Measurements from ENCODE around the gene ZNF783. TPM values are rescaled to one million over a fixed set of nuclear protein-coding genes. Genes with fewer than 3 reads are reported as not detected.
"Not testable (repeated sequence)": the region's sequence is repeated elsewhere in the genome, so short reads cannot be mapped to it uniquely, and the experiment has no call there.

Gene ZNF783
- total RNA-seq, result 10 to 100 TPM; 24.0 to 28.5 (median 24.5) TPM

GRCh38 chr7:149261829-149262617, at the start of gene ZNF783:
TSS of gene ZNF783 (plus strand) at chr7:149262196. CDS start at chr7:149262334, 138 bp downstream.
- ATAC-seq (peak; percentile 91 to 94), DNase-seq (peak; percentile 85)
- Mint-ChIP-seq H3K27me3 (ENCODE audit: low read depth) (no peaks in the 10 kb centered on the region), H3K9me3 (no peaks in the 10 kb centered on the region), H3K4me1 (ENCODE audit: low read depth) (peaks cover 40% of the 10 kb centered on the region), H3K36me3 (ENCODE audit: insufficient read depth) (peaks cover 14% of the 10 kb centered on the region), H3K4me3 (peak within 1 kb of the TSS; percentile 83)

- Mint-ChIP-seq H3K9me3 (no peaks in the 10 kb centered on the region), H3K4me1 (ENCODE audit: low read depth) (peaks cover 12% of the 10 kb centered on the region), H3K4me3 (no peak overlapping the region), H3K27me3 (ENCODE audit: low read depth) (no peaks in the 10 kb centered on the region), H3K36me3 (ENCODE audit: insufficient read depth) (peaks cover 35% of the 10 kb centered on the region)
- no peak for ATAC-seq
- no peak for DNase-seq
Measured at GRCh38 chr7:149214020-149214720, 47.8 kb upstream of the ZNF783 start.

GRCh38 chr7:149216402-149216801, 45.6 kb upstream of the ZNF783 start:
- peaks cover 34% of the 10 kb centered on the region for H3K36me3 Mint-ChIP-seq (ENCODE audit: insufficient read depth)

GRCh38 chr7:149217570-149217969, 44.4 kb upstream of the ZNF783 start:
- no peaks in the 10 kb centered on the region for H3K4me1 Mint-ChIP-seq (ENCODE audit: low read depth)
- H3K27me3 Mint-ChIP-seq (ENCODE audit: low read depth), result no peaks in the 10 kb centered on the region
- no peak overlapping the region for H3K4me3 Mint-ChIP-seq

More at GRCh38 chr7:149216402-149216801, 45.6 kb upstream of the ZNF783 start:
- H3K4me1 Mint-ChIP-seq (ENCODE audit: low read depth), result no peaks in the 10 kb centered on the region
- ATAC-seq, result no peak
- no peaks in the 10 kb centered on the region for H3K27me3 Mint-ChIP-seq (ENCODE audit: low read depth)
- H3K4me3 Mint-ChIP-seq, result no peak overlapping the region
- H3K9me3 Mint-ChIP-seq, result no peaks in the 10 kb centered on the region
- no peak for DNase-seq

GRCh38 chr7:149218469-149219420, 43.3 kb upstream of the ZNF783 start:
- Mint-ChIP-seq H3K4me1 (ENCODE audit: low read depth) (no peaks in the 10 kb centered on the region), H3K36me3 (ENCODE audit: insufficient read depth) (peaks cover 30% of the 10 kb centered on the region), H3K4me3 (no peak overlapping the region), H3K27me3 (ENCODE audit: low read depth) (no peaks in the 10 kb centered on the region), H3K9me3 (no peaks in the 10 kb centered on the region)
- ATAC-seq, result no peak
- DNase-seq, result no peak

More at GRCh38 chr7:149217570-149217969, 44.4 kb upstream of the ZNF783 start:
- DNase-seq (no peak), ATAC-seq (no peak)
- no peaks in the 10 kb centered on the region for H3K9me3 Mint-ChIP-seq
- H3K36me3 Mint-ChIP-seq (ENCODE audit: insufficient read depth), result peaks cover 34% of the 10 kb centered on the region

- no peak overlapping the region for H3K4me3 Mint-ChIP-seq
- no peaks in the 10 kb centered on the region for H3K4me1 Mint-ChIP-seq (ENCODE audit: low read depth)
- no peak for DNase-seq
- H3K27me3 Mint-ChIP-seq (ENCODE audit: low read depth), result no peaks in the 10 kb centered on the region
- ATAC-seq, result no peak
- peaks cover 29% of the 10 kb centered on the region for H3K36me3 Mint-ChIP-seq (ENCODE audit: insufficient read depth)
- H3K9me3 Mint-ChIP-seq, result no peaks in the 10 kb centered on the region
Measured at GRCh38 chr7:149220534-149220933, 41.5 kb upstream of the ZNF783 start.

- H3K4me1 Mint-ChIP-seq (ENCODE audit: low read depth), result no peaks in the 10 kb centered on the region
- no peak overlapping the region for H3K4me3 Mint-ChIP-seq
- no peak for ATAC-seq
- peaks cover 29% of the 10 kb centered on the region for H3K36me3 Mint-ChIP-seq (ENCODE audit: insufficient read depth)
- no peaks in the 10 kb centered on the region for H3K27me3 Mint-ChIP-seq (ENCODE audit: low read depth)
- no peak for DNase-seq
- no peaks in the 10 kb centered on the region for H3K9me3 Mint-ChIP-seq
Measured at GRCh38 chr7:149223176-149223575, 38.8 kb upstream of the ZNF783 start.

- DNase-seq, result no peak
- H3K9me3 Mint-ChIP-seq, result no peaks in the 10 kb centered on the region
- H3K4me1 Mint-ChIP-seq (ENCODE audit: low read depth), result no peaks in the 10 kb centered on the region
- H3K36me3 Mint-ChIP-seq (ENCODE audit: insufficient read depth), result peaks cover 29% of the 10 kb centered on the region
- ATAC-seq, result no peak
- H3K4me3 Mint-ChIP-seq, result no peak overlapping the region
- H3K27me3 Mint-ChIP-seq (ENCODE audit: low read depth), result no peaks in the 10 kb centered on the region
Measured at GRCh38 chr7:149223761-149224160, 38.2 kb upstream of the ZNF783 start.

- Mint-ChIP-seq H3K4me3 (no peak overlapping the region), H3K36me3 (ENCODE audit: insufficient read depth) (peaks cover 24% of the 10 kb centered on the region), H3K9me3 (no peaks in the 10 kb centered on the region), H3K4me1 (ENCODE audit: low read depth) (no peaks in the 10 kb centered on the region), H3K27me3 (ENCODE audit: low read depth) (no peaks in the 10 kb centered on the region)
- DNase-seq, result no peak
- ATAC-seq, result no peak
Measured at GRCh38 chr7:149224352-149224751, 37.6 kb upstream of the ZNF783 start.

GRCh38 chr7:149225106-149225505, 36.9 kb upstream of the ZNF783 start:
- Mint-ChIP-seq H3K36me3 (ENCODE audit: insufficient read depth) (peaks cover 20% of the 10 kb centered on the region), H3K9me3 (no peaks in the 10 kb centered on the region), H3K27me3 (ENCODE audit: low read depth) (peaks cover 2% of the 10 kb centered on the region), H3K4me3 (no peak overlapping the region), H3K4me1 (ENCODE audit: low read depth) (no peaks in the 10 kb centered on the region)
- ATAC-seq (no peak), DNase-seq (no peak)

GRCh38 chr7:149225656-149226055, 36.3 kb upstream of the ZNF783 start:
- H3K27me3 Mint-ChIP-seq (ENCODE audit: low read depth), result peaks cover 2% of the 10 kb centered on the region
- H3K36me3 Mint-ChIP-seq (ENCODE audit: insufficient read depth), result peaks cover 20% of the 10 kb centered on the region
- H3K9me3 Mint-ChIP-seq, result no peaks in the 10 kb centered on the region

GRCh38 chr7:149226366-149226765, 35.6 kb upstream of the ZNF783 start:
- H3K4me3 Mint-ChIP-seq; H3K27me3 Mint-ChIP-seq (ENCODE audit: low read depth); H3K4me1 Mint-ChIP-seq (ENCODE audit: low read depth); H3K9me3 Mint-ChIP-seq; DNase-seq; ATAC-seq: not testable (repeated sequence)
- H3K36me3 Mint-ChIP-seq (ENCODE audit: insufficient read depth), result peaks cover 16% of the 10 kb centered on the region

More at GRCh38 chr7:149225656-149226055, 36.3 kb upstream of the ZNF783 start:
- H3K4me1 Mint-ChIP-seq (ENCODE audit: low read depth), result no peaks in the 10 kb centered on the region
- DNase-seq (no peak), ATAC-seq (no peak)
- no peak overlapping the region for H3K4me3 Mint-ChIP-seq

GRCh38 chr7:149226840-149227494, 35.0 kb upstream of the ZNF783 start:
- DNase-seq (no peak), ATAC-seq (no peak)
- Mint-ChIP-seq H3K9me3 (no peaks in the 10 kb centered on the region), H3K36me3 (ENCODE audit: insufficient read depth) (peaks cover 11% of the 10 kb centered on the region), H3K4me1 (ENCODE audit: low read depth) (no peaks in the 10 kb centered on the region), H3K4me3 (no peak overlapping the region), H3K27me3 (ENCODE audit: low read depth) (peaks cover 2% of the 10 kb centered on the region)

Data from activated T-cell treated with anti-CD3 and anti-CD28 coated beads, Interleukin-2, amount 50 U/mL, for 4 hours (primary cell).